Right hindlimb (tissue), 1 donor: ENCODE results near the gene NHEJ1.

Experiments
- DNase-seq: peaks from one replicate; pipeline ENCODE4 v3.0.0-alpha.2; 2018

The NHEJ1 gene

GRCh38 chr2:219056896-219057708, 103.5 kb downstream of the NHEJ1 start:
- DNase-seq: no peak

- no peak for DNase-seq
Measured at GRCh38 chr2:219056176-219056895, 104.3 kb downstream of the NHEJ1 start.

- DNase-seq: no peak
Measured at GRCh38 chr2:219054956-219055903, 105.4 kb downstream of the NHEJ1 start.

- no peak for DNase-seq
Measured at GRCh38 chr2:219049282-219049681, 111.3 kb downstream of the NHEJ1 start.

GRCh38 chr2:219045937-219046550, 114.6 kb downstream of the NHEJ1 start:
- DNase-seq: peak; percentile 50

- no peak for DNase-seq
Measured at GRCh38 chr2:219042750-219043149, 117.9 kb downstream of the NHEJ1 start.

GRCh38 chr2:219042157-219042556, 118.5 kb downstream of the NHEJ1 start:
- no peak for DNase-seq

GRCh38 chr2:219041252-219041651, 119.4 kb downstream of the NHEJ1 start, which contains the start of gene CFAP65:
CFAP65 (minus strand) TSS chr2:219041516; CDS start chr2:219039048, 2,468 bp downstream.
- no peak for DNase-seq

- no peak for DNase-seq
Measured at GRCh38 chr2:219038600-219038999, 122.0 kb downstream of the NHEJ1 start.

- DNase-seq: no peak
Measured at GRCh38 chr2:219037783-219038499, 122.7 kb downstream of the NHEJ1 start.

GRCh38 chr2:219035942-219036341, 124.7 kb downstream of the NHEJ1 start:
- DNase-seq: no peak

- DNase-seq: no peak
Measured at GRCh38 chr2:219034823-219035222, 125.8 kb downstream of the NHEJ1 start.

GRCh38 chr2:219032051-219032745, 128.4 kb downstream of the NHEJ1 start:
- no peak for DNase-seq

GRCh38 chr2:219031005-219031738, 129.4 kb downstream of the NHEJ1 start:
- DNase-seq: no peak

GRCh38 chr2:219030177-219030940, 130.3 kb downstream of the NHEJ1 start:
- DNase-seq: no peak

GRCh38 chr2:219029829-219030165, 130.8 kb downstream of the NHEJ1 start:
- DNase-seq: peak; percentile 69

GRCh38 chr2:219028996-219029828, 131.4 kb downstream of the NHEJ1 start:
- no peak for DNase-seq

GRCh38 chr2:219028141-219028540, 132.5 kb downstream of the NHEJ1 start:
- no peak for DNase-seq
